Right kidney (tissue), 1 donor: Measurements from ENCODE around the gene MAP7D3.
"Not testable (repeated sequence)": the region's sequence is repeated elsewhere in the genome, so short reads cannot be mapped to it uniquely, and the experiment has no call there.

Experiments used
- DNase-seq: peaks from one replicate; pipeline ENCODE4 v3.0.0-alpha.2; 2016

The MAP7D3 gene

GRCh38 chrX:136179133-136179532 is 72.1 kb downstream of the MAP7D3 start:
- DNase-seq, result no peak

- DNase-seq, result no peak
Measured at GRCh38 chrX:136176399-136176825, 74.8 kb downstream of the MAP7D3 start.

GRCh38 chrX:136171420-136171819 is 79.8 kb downstream of the MAP7D3 start:
- no peak for DNase-seq

- no peak for DNase-seq
Measured at GRCh38 chrX:136170139-136170800, 80.9 kb downstream of the MAP7D3 start.

- DNase-seq, result no peak
Measured at GRCh38 chrX:136168929-136169735, 82.1 kb downstream of the MAP7D3 start.

GRCh38 chrX:136167989-136168388 is 83.2 kb downstream of the MAP7D3 start:
- DNase-seq, result not testable (repeated sequence)

- no peak for DNase-seq
Measured at GRCh38 chrX:136166221-136166855, 84.9 kb downstream of the MAP7D3 start.

GRCh38 chrX:136165406-136165805 is 85.8 kb downstream of the MAP7D3 start:
- DNase-seq, result no peak

GRCh38 chrX:136163689-136164088 is 87.5 kb downstream of the MAP7D3 start:
- no peak for DNase-seq
